Rectal smooth muscle tissue (tissue), 1 donor: Measurements from ENCODE around the gene C5orf63.
"Not testable (repeated sequence)": the region's sequence is repeated elsewhere in the genome, so short reads cannot be mapped to it uniquely, and the experiment has no call there.

ENCODE experiments used
- H3K27ac ChIP-seq: one replicate; pipeline ENCODE4 v1.7.0; 2013; ENCODE audit warnings: low read depth, low read length, inconsistent platforms
- H3K27me3 ChIP-seq: one replicate; pipeline ENCODE4 v1.7.0; 2013; ENCODE audit warnings: low read length; ENCODE audit not compliant: control insufficient read depth, insufficient read depth
- H3K36me3 ChIP-seq: one replicate; pipeline ENCODE4 v1.7.0; 2013; ENCODE audit warnings: low read length; ENCODE audit not compliant: control insufficient read depth, insufficient read depth
- H3K4me1 ChIP-seq: one replicate; pipeline ENCODE4 v1.7.0; 2013; ENCODE audit warnings: low read length; ENCODE audit not compliant: control insufficient read depth, insufficient read depth
- H3K4me3 ChIP-seq: one replicate; pipeline ENCODE4 v1.7.0; 2013; ENCODE audit warnings: low read length
- H3K9ac ChIP-seq: one replicate; pipeline ENCODE4 v1.7.0; 2013; ENCODE audit warnings: low read length

C5orf63 gene

GRCh38 chr5:127072861-127073846, at the start of gene C5orf63:
Gene C5orf63 (minus strand): TSS chr5:127073502. CDS start chr5:127058995, 14,507 bp downstream.
- Histone ChIP-seq H3K4me3 (peak within 1 kb of the TSS; percentile 80), H3K27me3 (no peaks in the 10 kb centered on the region), H3K36me3 (no peaks in the 10 kb centered on the region), H3K27ac (peak within 1 kb of the TSS; percentile 21), H3K4me1 (no peaks in the 10 kb centered on the region), H3K9ac (no peak within 1 kb of the TSS)

- Histone ChIP-seq H3K9ac (no peak overlapping the region), H3K27me3 (no peaks in the 10 kb centered on the region), H3K36me3 (no peaks in the 10 kb centered on the region), H3K4me1 (no peaks in the 10 kb centered on the region), H3K27ac (no peak overlapping the region), H3K4me3 (no peak overlapping the region)
These were observed 39.1 kb upstream of the C5orf63 start for GRCh38 chr5:127112347-127112864.

- H3K27ac ChIP-seq = no peak overlapping the region
These were observed 37.8 kb upstream of the C5orf63 start for GRCh38 chr5:127111112-127111511.

GRCh38 chr5:127108624-127109260, 35.4 kb upstream of the C5orf63 start:
- not testable (repeated sequence) for H3K27ac ChIP-seq, H3K9ac ChIP-seq, H3K27me3 ChIP-seq, H3K4me3 ChIP-seq, H3K36me3 ChIP-seq, H3K4me1 ChIP-seq

More at GRCh38 chr5:127111112-127111511, 37.8 kb upstream of the C5orf63 start:
- Histone ChIP-seq H3K4me1 (no peaks in the 10 kb centered on the region), H3K4me3 (no peak overlapping the region), H3K36me3 (no peaks in the 10 kb centered on the region), H3K9ac (no peak overlapping the region), H3K27me3 (no peaks in the 10 kb centered on the region)

- Histone ChIP-seq H3K4me1 (no peaks in the 10 kb centered on the region), H3K9ac (no peak overlapping the region), H3K27me3 (no peaks in the 10 kb centered on the region), H3K36me3 (no peaks in the 10 kb centered on the region), H3K4me3 (no peak overlapping the region), H3K27ac (no peak overlapping the region)
These were observed 28.6 kb upstream of the C5orf63 start for GRCh38 chr5:127101935-127102334.

- no peak overlapping the region for H3K4me3 ChIP-seq
- H3K27ac ChIP-seq = no peak overlapping the region
- no peaks in the 10 kb centered on the region for H3K36me3 ChIP-seq
- no peaks in the 10 kb centered on the region for H3K27me3 ChIP-seq
- no peak overlapping the region for H3K9ac ChIP-seq
- no peaks in the 10 kb centered on the region for H3K4me1 ChIP-seq
These were observed 28.2 kb upstream of the C5orf63 start for GRCh38 chr5:127101533-127101932.

- H3K4me3 ChIP-seq = no peak overlapping the region
- H3K27ac ChIP-seq = no peak overlapping the region
- H3K27me3 ChIP-seq = no peaks in the 10 kb centered on the region
- no peak overlapping the region for H3K9ac ChIP-seq
- no peaks in the 10 kb centered on the region for H3K36me3 ChIP-seq
- no peaks in the 10 kb centered on the region for H3K4me1 ChIP-seq
These were observed 24.9 kb upstream of the C5orf63 start for GRCh38 chr5:127098241-127098640.

- no peak overlapping the region for H3K4me3 ChIP-seq
- no peak overlapping the region for H3K9ac ChIP-seq
- H3K36me3 ChIP-seq = no peaks in the 10 kb centered on the region
- no peaks in the 10 kb centered on the region for H3K4me1 ChIP-seq
- H3K27ac ChIP-seq = no peak overlapping the region
- no peaks in the 10 kb centered on the region for H3K27me3 ChIP-seq
These were observed 24.0 kb upstream of the C5orf63 start for GRCh38 chr5:127097278-127097677.

- Histone ChIP-seq H3K4me3 (no peak overlapping the region), H3K27me3 (no peaks in the 10 kb centered on the region), H3K4me1 (no peaks in the 10 kb centered on the region), H3K36me3 (no peaks in the 10 kb centered on the region), H3K9ac (no peak overlapping the region), H3K27ac (no peak overlapping the region)
These were observed 23.2 kb upstream of the C5orf63 start for GRCh38 chr5:127096328-127096993.

GRCh38 chr5:127094161-127094814, 21.0 kb upstream of the C5orf63 start:
- Histone ChIP-seq H3K4me1 (no peaks in the 10 kb centered on the region), H3K27me3 (no peaks in the 10 kb centered on the region), H3K4me3 (no peak overlapping the region), H3K9ac (no peak overlapping the region), H3K27ac (no peak overlapping the region), H3K36me3 (no peaks in the 10 kb centered on the region)

GRCh38 chr5:127092690-127093089, 19.4 kb upstream of the C5orf63 start:
- H3K4me3 ChIP-seq = no peak overlapping the region
- no peak overlapping the region for H3K9ac ChIP-seq
- H3K27ac ChIP-seq = no peak overlapping the region
- H3K27me3 ChIP-seq = no peaks in the 10 kb centered on the region
- H3K36me3 ChIP-seq = no peaks in the 10 kb centered on the region
- no peaks in the 10 kb centered on the region for H3K4me1 ChIP-seq

- Histone ChIP-seq H3K4me1 (no peaks in the 10 kb centered on the region), H3K9ac (no peak overlapping the region), H3K4me3 (no peak overlapping the region), H3K27ac (no peak overlapping the region), H3K27me3 (no peaks in the 10 kb centered on the region), H3K36me3 (no peaks in the 10 kb centered on the region)
These were observed 15.9 kb upstream of the C5orf63 start for GRCh38 chr5:127089191-127089590.
